GM23338 (cell line): ENCODE data around the gene GRIK4. TPM values are rescaled to one million over a fixed set of nuclear protein-coding genes. Genes with fewer than 3 reads are reported as not detected.

ENCODE experiments used
- ATAC-seq: fragments of 200-7000 bp; cut with Tn5 transposase; 3 replicates; pipeline ENCODE4 v1.9.1; 2020
- DNase-seq: peaks from one replicate; pipeline ENCODE4 v3.0.0-alpha.2; 2015; ENCODE audit warnings: low spot score
- H2AFZ ChIP-seq: fragments of 200-600 bp; sonication (generic); 2 replicates; pipeline ENCODE4 v1.8.0; 2016; ENCODE audit warnings: antibody characterized with exemption, mild to moderate bottlenecking, moderate library complexity
- H3F3A ChIP-seq: fragments of 200-600 bp; sonication (generic); replicated peaks from 2 replicates; pipeline ENCODE4 v1.8.0; 2017; ENCODE audit warnings: antibody characterized with exemption, mixed run types, low read depth
- H3K27ac ChIP-seq: fragments of 200-600 bp; sonication (generic); 2 replicates; pipeline ENCODE4 v1.6.1; 2016; ENCODE audit warnings: low read depth
- H3K27me3 ChIP-seq: fragments of 200-600 bp; sonication (generic); 2 replicates; pipeline ENCODE4 v1.8.0; 2016; ENCODE audit warnings: mild to moderate bottlenecking, mixed run types, moderate library complexity; ENCODE audit not compliant: insufficient read depth
- H3K36me3 ChIP-seq: fragments of 200-600 bp; sonication (generic); 2 replicates; pipeline ENCODE4 v1.8.0; 2016; ENCODE audit warnings: mild to moderate bottlenecking; ENCODE audit not compliant: insufficient read depth
- H3K4me1 ChIP-seq: fragments of 200-600 bp; sonication (generic); 2 replicates; pipeline ENCODE4 v1.8.0; 2016; ENCODE audit warnings: mild to moderate bottlenecking, moderate library complexity; ENCODE audit not compliant: insufficient read depth
- H3K4me2 ChIP-seq: fragments of 200-600 bp; sonication (generic); 2 replicates; pipeline ENCODE4 v1.7.1; 2017; ENCODE audit warnings: mixed run types
- H3K4me3 ChIP-seq: fragments of 200-600 bp; sonication (generic); 2 replicates; pipeline ENCODE4 v1.6.1; 2016; ENCODE audit warnings: mixed run types
- H3K79me2 ChIP-seq: fragments of 200-600 bp; sonication (generic); replicated peaks from 2 replicates; pipeline ENCODE4 v1.8.0; 2017; ENCODE audit warnings: mild to moderate bottlenecking; ENCODE audit not compliant: insufficient read depth
- H3K9me2 ChIP-seq: fragments of 200-600 bp; sonication (generic); 2 replicates; pipeline ENCODE4 v1.8.0; 2017; ENCODE audit not compliant: insufficient read depth
- H4K20me1 ChIP-seq: fragments of 200-600 bp; sonication (generic); replicated peaks from 2 replicates; pipeline ENCODE4 v1.8.0; 2017; ENCODE audit warnings: mild to moderate bottlenecking; ENCODE audit not compliant: insufficient read depth
- H3K27ac Mint-ChIP-seq: 2 replicates; pipeline ENCODE4 v1.8.0; 2020; ENCODE audit warnings: inconsistent platforms, mild to moderate bottlenecking, moderate library complexity, mixed read lengths
- H3K27me3 Mint-ChIP-seq: 3 replicates; pipeline ENCODE4 v1.8.0; 2022; ENCODE audit warnings: low read depth, mild to moderate bottlenecking, moderate library complexity, mixed read lengths, inconsistent platforms; ENCODE audit not compliant: insufficient read depth, poor library complexity
- H3K36me3 Mint-ChIP-seq: 3 replicates; pipeline ENCODE4 v1.8.0; 2021; ENCODE audit warnings: low read depth, mild to moderate bottlenecking, inconsistent platforms, moderate library complexity, mixed read lengths
- H3K4me1 Mint-ChIP-seq: 3 replicates; pipeline ENCODE4 v1.8.0; 2020; ENCODE audit warnings: mild to moderate bottlenecking, inconsistent platforms, mixed read lengths
- H3K4me3 Mint-ChIP-seq: 3 replicates; pipeline ENCODE4 v1.8.0; 2021; ENCODE audit warnings: moderate library complexity, mild to moderate bottlenecking, inconsistent platforms, mixed read lengths
- H3K9me3 Mint-ChIP-seq: 3 replicates; pipeline ENCODE4 v1.8.0; 2020; ENCODE audit warnings: moderate library complexity, mild to moderate bottlenecking, inconsistent platforms, mixed read lengths
- CREB1 ChIP-seq: fragments of 250-450 bp; sonication (Bioruptor Pico); IDR thresholded peaks from 2 replicates; pipeline ENCODE4 v1.5.0; 2020; ENCODE audit warnings: low read depth, mild to moderate bottlenecking, moderate library complexity
- EZH2 ChIP-seq: fragments of 200-600 bp; sonication (generic); IDR thresholded peaks from one replicate; pipeline ENCODE4 v1.8.0; 2017; ENCODE audit warnings: antibody characterized with exemption, mild to moderate bottlenecking, low read depth; ENCODE audit not compliant: unreplicated experiment
- EZH2phosphoT487 ChIP-seq: fragments of 200-600 bp; sonication (generic); IDR thresholded peaks from one replicate; pipeline ENCODE4 v1.8.1; 2018; ENCODE audit warnings: antibody characterized with exemption; ENCODE audit not compliant: unreplicated experiment
- JUNB ChIP-seq: IDR thresholded peaks from one replicate; pipeline ENCODE4 v1.6.1; 2016; ENCODE audit warnings: antibody characterized with exemption; ENCODE audit not compliant: unreplicated experiment
- NANOG ChIP-seq: IDR thresholded peaks from 2 replicates; pipeline ENCODE4 v1.6.1; 2016; ENCODE audit warnings: antibody characterized with exemption, borderline replicate concordance
- POLR2AphosphoS5 ChIP-seq: IDR thresholded peaks from 2 replicates; pipeline ENCODE4 v1.6.1; 2016; ENCODE audit warnings: antibody characterized with exemption, low read depth
- REST ChIP-seq: IDR thresholded peaks from one replicate; pipeline ENCODE4 v1.6.1; 2018; ENCODE audit warnings: antibody characterized with exemption; ENCODE audit not compliant: unreplicated experiment
- STAT1 ChIP-seq: IDR thresholded peaks from one replicate; pipeline ENCODE4 v1.6.1; 2016; ENCODE audit warnings: antibody characterized with exemption; ENCODE audit not compliant: unreplicated experiment
- ZNF114 ChIP-seq: fragments of 250-450 bp; sonication (Bioruptor Pico); IDR thresholded peaks from 2 replicates; pipeline ENCODE4 v1.5.0; 2020; ENCODE audit warnings: mild to moderate bottlenecking, moderate library complexity
- ZNF331 ChIP-seq: fragments of 250-450 bp; sonication (Bioruptor Pico); IDR thresholded peaks from 2 replicates; pipeline ENCODE4 v1.5.0; 2020; ENCODE audit warnings: low read depth, mild to moderate bottlenecking, moderate library complexity
- polyA plus RNA-seq: library from polyadenylated mRNA; unstranded; fragments of >200 nt; fragmentation: Nextera tagmentation; extraction: Ambion mirVana; gene quantifications from 2 replicates; pipeline ENCODE4 v1.2.1, GENCODE V29; 2016
- total RNA-seq: library from RNA; depleted of rRNA; stranded (reverse); fragments of >200 nt; shearing (Covaris generic); gene quantifications from 2 replicates; pipeline ENCODE4 v1.2.3, GENCODE V29; 2014
- TF ChIP-seq, protein P1 (sequence below), 2 experiments: fragments of 200-600 bp in 1 of 2; sonication (generic) in 1 of 2; conservative IDR thresholded peaks; 2 replicates each; pipeline versions ENCODE4 v1.5.1 to v1.6.1; 2016 to 2017; ENCODE audit warnings: antibody characterized with exemption in 2 of 2, low read depth in 2 of 2, mild to moderate bottlenecking in 2 of 2, moderate library complexity in 1 of 2
- TF ChIP-seq, protein P2 (sequence below): IDR thresholded peaks from 2 replicates; pipeline ENCODE4 v1.6.1; 2016; ENCODE audit warnings: antibody characterized with exemption

GRIK4 gene
- total and polyA plus RNA-seq, 2 experiments from 2014 or later: 0.63 to 2.2 TPM

DNA sequence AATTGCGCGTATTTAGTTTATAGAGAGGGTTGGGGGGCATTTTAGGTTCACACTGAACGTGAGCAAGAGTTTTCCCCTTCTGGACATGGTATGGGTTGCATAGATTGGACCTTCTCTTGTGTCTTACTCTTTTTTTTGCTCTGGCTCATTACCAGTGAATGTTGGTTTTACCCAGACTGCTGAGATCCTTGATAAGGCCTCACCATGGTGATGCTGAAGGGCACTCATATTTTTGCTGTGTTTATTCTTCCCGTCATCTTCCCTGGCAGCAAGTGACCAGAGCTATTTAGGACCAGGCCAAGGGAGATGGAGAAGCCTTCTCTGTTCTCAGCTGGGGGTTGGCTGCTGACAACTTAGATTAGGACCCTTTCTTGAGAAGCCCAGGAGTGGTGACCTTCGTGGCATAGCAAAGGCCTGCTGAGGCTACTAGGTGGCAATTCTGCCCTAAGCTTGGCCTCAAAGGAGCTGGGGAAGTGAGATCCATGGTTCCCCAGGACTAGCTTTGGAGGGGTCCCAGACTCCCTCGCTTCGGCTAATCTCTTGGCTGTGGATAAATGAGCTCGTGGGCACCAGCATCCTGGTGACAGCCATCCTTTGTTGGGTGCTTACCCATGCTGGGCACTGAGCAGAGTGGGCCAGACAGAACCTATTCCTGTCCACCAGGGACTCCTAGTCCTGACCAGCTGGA, 47.3 kb downstream of the GRIK4 start (continued):
- TF ChIP-seq POLR2AphosphoS5: no peak
- TF ChIP-seq JUNB: no peak
- TF ChIP-seq REST: no peak
- TF ChIP-seq, protein P1, sequence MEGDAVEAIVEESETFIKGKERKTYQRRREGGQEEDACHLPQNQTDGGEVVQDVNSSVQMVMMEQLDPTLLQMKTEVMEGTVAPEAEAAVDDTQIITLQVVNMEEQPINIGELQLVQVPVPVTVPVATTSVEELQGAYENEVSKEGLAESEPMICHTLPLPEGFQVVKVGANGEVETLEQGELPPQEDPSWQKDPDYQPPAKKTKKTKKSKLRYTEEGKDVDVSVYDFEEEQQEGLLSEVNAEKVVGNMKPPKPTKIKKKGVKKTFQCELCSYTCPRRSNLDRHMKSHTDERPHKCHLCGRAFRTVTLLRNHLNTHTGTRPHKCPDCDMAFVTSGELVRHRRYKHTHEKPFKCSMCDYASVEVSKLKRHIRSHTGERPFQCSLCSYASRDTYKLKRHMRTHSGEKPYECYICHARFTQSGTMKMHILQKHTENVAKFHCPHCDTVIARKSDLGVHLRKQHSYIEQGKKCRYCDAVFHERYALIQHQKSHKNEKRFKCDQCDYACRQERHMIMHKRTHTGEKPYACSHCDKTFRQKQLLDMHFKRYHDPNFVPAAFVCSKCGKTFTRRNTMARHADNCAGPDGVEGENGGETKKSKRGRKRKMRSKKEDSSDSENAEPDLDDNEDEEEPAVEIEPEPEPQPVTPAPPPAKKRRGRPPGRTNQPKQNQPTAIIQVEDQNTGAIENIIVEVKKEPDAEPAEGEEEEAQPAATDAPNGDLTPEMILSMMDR (conservative IDR thresholded peaks at IDR 0.05; ENCODE audit: low read depth in 2 of 2): no peak

DNA sequence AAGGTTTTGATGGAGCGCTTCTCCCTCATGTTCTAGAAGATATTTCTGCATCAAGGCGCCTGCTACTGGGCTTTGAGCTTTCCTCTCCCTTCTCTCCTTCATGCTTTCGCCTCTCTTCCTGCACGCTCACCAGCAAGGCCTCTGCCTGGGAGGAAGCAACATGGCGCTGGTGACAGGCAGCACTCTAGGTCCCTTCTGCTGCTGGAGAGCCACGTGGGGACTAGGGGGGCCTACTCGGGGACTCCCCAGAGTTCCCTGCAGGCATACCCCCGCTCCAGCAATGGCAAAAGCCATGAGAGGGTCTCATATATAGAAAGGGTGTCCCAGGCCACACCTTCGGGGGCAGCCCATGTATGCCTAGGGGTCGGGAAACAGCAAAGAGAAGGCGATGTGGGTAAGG, 49.7 kb downstream of the GRIK4 start:
- Histone ChIP-seq H3F3A (peaks cover 12% of the 10 kb centered on the region; the same call in 1 of the 2 replicates), H4K20me1 (no peaks in the 10 kb centered on the region), H3K9me2 (no peaks in the 10 kb centered on the region), H3K79me2 (no peaks in the 10 kb centered on the region), H3K36me3 (no peaks in the 10 kb centered on the region), H3K27me3 (peaks cover 40% of the 10 kb centered on the region), H2AFZ (no peak overlapping the region), H3K4me2 (no peak overlapping the region), H3K4me1 (peaks cover 32% of the 10 kb centered on the region), H3K27ac (no peak overlapping the region), H3K4me3 (no peak overlapping the region)
- no peak for DNase-seq
- Mint-ChIP-seq H3K36me3 (no peaks in the 10 kb centered on the region), H3K27me3 (peaks cover 23% of the 10 kb centered on the region), H3K4me3 (no peak overlapping the region), H3K9me3 (no peaks in the 10 kb centered on the region), H3K27ac (no peak overlapping the region), H3K4me1 (peaks cover 42% of the 10 kb centered on the region)
- no peak for ATAC-seq
- TF ChIP-seq ZNF331 (CRISPR knock-in tag) (no peak), STAT1 (no peak), EZH2phosphoT487 (no peak), REST (no peak), JUNB (no peak), EZH2 (no peak), ZNF114 (no peak), POLR2AphosphoS5 (no peak), CREB1 (CRISPR knock-in tag) (no peak), NANOG (no peak)
- TF ChIP-seq, protein P2, sequence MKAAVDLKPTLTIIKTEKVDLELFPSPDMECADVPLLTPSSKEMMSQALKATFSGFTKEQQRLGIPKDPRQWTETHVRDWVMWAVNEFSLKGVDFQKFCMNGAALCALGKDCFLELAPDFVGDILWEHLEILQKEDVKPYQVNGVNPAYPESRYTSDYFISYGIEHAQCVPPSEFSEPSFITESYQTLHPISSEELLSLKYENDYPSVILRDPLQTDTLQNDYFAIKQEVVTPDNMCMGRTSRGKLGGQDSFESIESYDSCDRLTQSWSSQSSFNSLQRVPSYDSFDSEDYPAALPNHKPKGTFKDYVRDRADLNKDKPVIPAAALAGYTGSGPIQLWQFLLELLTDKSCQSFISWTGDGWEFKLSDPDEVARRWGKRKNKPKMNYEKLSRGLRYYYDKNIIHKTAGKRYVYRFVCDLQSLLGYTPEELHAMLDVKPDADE: no peak
- TF ChIP-seq, protein P1 (conservative IDR thresholded peaks at IDR 0.05; ENCODE audit: low read depth in 2 of 2): no peak
